MG63 (cell line): ENCODE measurements around the gene CHSY3. TPM values are rescaled to one million over a fixed set of nuclear protein-coding genes. Genes with fewer than 3 reads are reported as not detected.

Experiments used
- DNase-seq: peaks from one replicate; pipeline ENCODE4 v3.0.0-alpha.2; 2020
- H3K27me3 ChIP-seq: fragments of 250-450 bp; sonication (Bioruptor Pico); 2 replicates; pipeline ENCODE4 v1.5.1; 2020; ENCODE audit warnings: mild to moderate bottlenecking, moderate library complexity
- H3K36me3 ChIP-seq: fragments of 250-450 bp; sonication (Bioruptor Pico); 2 replicates; pipeline ENCODE4 v1.5.1; 2020; ENCODE audit warnings: mild to moderate bottlenecking, moderate library complexity
- H3K4me3 ChIP-seq: fragments of 250-450 bp; sonication (Bioruptor Pico); 2 replicates; pipeline ENCODE4 v1.5.1; 2020; ENCODE audit warnings: mild to moderate bottlenecking, moderate library complexity
- H3K9me3 ChIP-seq: fragments of 250-450 bp; sonication (Bioruptor Pico); 2 replicates; pipeline ENCODE4 v1.5.1; 2020; ENCODE audit warnings: mild to moderate bottlenecking, moderate library complexity
- total RNA-seq: library from RNA; depleted of rRNA; stranded (reverse); fragments of >200 nt; shearing (Covaris generic); gene quantifications from 2 replicates; pipeline ENCODE4 v1.2.3, GENCODE V29; 2014; ENCODE audit warnings: low replicate concordance; rRNA removed

The CHSY3 gene
- not detected in 2 replicates for total RNA-seq

- Histone ChIP-seq H3K36me3 (no peaks in the 10 kb centered on the region), H3K27me3 (peaks cover 50% of the 10 kb centered on the region), H3K9me3 (no peaks in the 10 kb centered on the region), H3K4me3 (peak within 1 kb of the TSS; percentile 54)
- DNase-seq = peak; percentile 87
Observed at GRCh38 chr5:129904102-129904666, at the start of gene CHSY3. Gene CHSY3 (plus strand): TSS chr5:129904465.

- H3K9me3 ChIP-seq = no peaks in the 10 kb centered on the region
Observed at GRCh38 chr5:129856325-129856724, 47.9 kb upstream of the CHSY3 start.

GRCh38 chr5:129857116-129857515, 47.1 kb upstream of the CHSY3 start:
- no peaks in the 10 kb centered on the region for H3K36me3 ChIP-seq
- peaks cover 2% of the 10 kb centered on the region for H3K27me3 ChIP-seq
- DNase-seq = no peak
- H3K9me3 ChIP-seq = no peaks in the 10 kb centered on the region
- no peak overlapping the region for H3K4me3 ChIP-seq

More at GRCh38 chr5:129856325-129856724, 47.9 kb upstream of the CHSY3 start:
- no peak for DNase-seq
- H3K4me3 ChIP-seq = no peak overlapping the region
- peaks cover 2% of the 10 kb centered on the region for H3K27me3 ChIP-seq
- no peaks in the 10 kb centered on the region for H3K36me3 ChIP-seq

DNA sequence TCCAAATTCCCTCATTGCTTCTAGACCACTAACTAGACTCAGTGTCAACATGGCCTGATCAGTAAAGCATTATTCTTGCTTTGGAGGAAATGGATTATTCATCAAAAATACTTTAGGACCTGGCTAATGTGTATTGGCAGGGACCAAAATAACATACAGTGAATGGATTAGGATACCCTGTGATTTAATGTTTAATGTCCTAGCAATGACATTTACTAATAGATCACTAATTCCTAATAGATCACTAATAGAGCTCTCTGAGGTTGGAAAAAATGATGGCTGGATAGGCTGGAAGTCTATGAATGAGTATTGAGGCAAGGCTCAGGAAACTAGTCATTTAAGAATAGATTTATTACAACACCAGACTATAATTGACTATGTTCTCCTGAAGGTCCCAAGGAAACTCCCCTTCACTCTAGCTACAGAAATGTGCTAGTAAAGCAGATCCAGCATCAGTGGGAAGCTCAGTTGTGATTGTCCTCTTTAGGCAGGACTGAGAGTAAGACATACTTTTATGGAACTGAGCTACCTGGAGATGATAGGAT, 46.1 kb upstream of the CHSY3 start:
- no peak overlapping the region for H3K4me3 ChIP-seq
- no peaks in the 10 kb centered on the region for H3K9me3 ChIP-seq
- no peak for DNase-seq
- H3K27me3 ChIP-seq = peaks cover 2% of the 10 kb centered on the region; the same call in 1 of the 2 replicates
- H3K36me3 ChIP-seq = no peaks in the 10 kb centered on the region

- no peak overlapping the region for H3K4me3 ChIP-seq
- DNase-seq = no peak
- peaks cover 6% of the 10 kb centered on the region for H3K27me3 ChIP-seq
- no peaks in the 10 kb centered on the region for H3K36me3 ChIP-seq
- no peaks in the 10 kb centered on the region for H3K9me3 ChIP-seq
Observed at GRCh38 chr5:129884322-129884721, 19.9 kb upstream of the CHSY3 start.

- H3K27me3 ChIP-seq = peaks cover 13% of the 10 kb centered on the region
- no peak for DNase-seq
- no peaks in the 10 kb centered on the region for H3K36me3 ChIP-seq
- H3K9me3 ChIP-seq = no peaks in the 10 kb centered on the region
- no peak overlapping the region for H3K4me3 ChIP-seq
Observed at GRCh38 chr5:129899454-129899853, 4.8 kb upstream of the CHSY3 start.

DNA sequence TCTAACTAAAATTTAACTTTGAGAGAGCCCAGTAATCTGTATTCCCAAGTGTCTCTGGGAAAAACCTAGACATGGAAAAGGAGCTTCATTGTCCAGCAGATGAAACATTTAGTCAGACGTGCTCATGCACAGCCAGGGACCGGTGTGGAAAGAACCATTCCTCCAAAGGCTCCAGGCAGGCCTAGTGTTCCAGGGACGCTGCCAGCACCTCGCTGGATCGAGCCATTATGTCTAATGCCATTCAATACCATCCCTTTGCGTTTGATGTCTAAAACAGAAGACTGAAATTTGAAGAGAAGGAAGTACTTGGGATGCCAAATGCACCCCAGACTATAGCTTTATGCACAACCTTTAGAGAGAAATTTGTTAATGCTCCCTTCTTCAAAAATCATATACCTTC, 1.4 kb upstream of the CHSY3 start:
- peaks cover 44% of the 10 kb centered on the region for H3K27me3 ChIP-seq
- no peak overlapping the region for H3K4me3 ChIP-seq
- no peak for DNase-seq
- no peaks in the 10 kb centered on the region for H3K36me3 ChIP-seq
- no peaks in the 10 kb centered on the region for H3K9me3 ChIP-seq

DNA sequence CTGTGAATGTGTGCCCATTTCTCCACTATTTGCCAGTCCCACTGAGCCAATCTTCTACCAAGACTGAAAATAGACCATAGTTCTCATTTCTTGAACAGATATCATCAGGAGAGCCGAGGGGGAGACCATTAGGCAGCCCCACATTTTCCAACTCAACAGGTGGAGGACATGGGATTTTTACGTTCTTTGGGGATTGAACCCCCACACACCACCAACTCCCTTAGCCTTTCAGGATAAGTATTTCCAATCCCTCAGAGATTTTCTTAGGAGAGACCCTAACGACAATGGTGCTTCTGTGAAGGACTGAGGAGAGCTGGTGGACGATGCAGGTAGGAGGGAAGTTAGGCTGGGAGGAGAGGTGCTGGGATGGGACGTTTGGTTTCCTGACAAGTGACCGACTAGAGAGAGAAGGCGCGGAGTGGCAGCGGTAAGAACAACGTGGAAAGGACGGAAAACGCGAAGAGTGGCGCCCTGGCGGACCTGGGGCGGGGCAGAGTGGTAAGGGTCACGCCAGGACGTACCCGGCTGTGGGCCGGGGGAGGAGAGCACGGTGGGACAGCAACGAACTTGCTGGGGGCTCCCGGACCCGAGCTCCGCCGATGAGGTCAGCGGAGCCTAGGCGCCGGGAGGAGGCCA, 681 bp upstream of the CHSY3 start:
- Histone ChIP-seq H3K4me3 (peak overlapping the region; percentile 54), H3K27me3 (peaks cover 50% of the 10 kb centered on the region), H3K9me3 (no peaks in the 10 kb centered on the region), H3K36me3 (no peaks in the 10 kb centered on the region)
- no peak for DNase-seq

DNA sequence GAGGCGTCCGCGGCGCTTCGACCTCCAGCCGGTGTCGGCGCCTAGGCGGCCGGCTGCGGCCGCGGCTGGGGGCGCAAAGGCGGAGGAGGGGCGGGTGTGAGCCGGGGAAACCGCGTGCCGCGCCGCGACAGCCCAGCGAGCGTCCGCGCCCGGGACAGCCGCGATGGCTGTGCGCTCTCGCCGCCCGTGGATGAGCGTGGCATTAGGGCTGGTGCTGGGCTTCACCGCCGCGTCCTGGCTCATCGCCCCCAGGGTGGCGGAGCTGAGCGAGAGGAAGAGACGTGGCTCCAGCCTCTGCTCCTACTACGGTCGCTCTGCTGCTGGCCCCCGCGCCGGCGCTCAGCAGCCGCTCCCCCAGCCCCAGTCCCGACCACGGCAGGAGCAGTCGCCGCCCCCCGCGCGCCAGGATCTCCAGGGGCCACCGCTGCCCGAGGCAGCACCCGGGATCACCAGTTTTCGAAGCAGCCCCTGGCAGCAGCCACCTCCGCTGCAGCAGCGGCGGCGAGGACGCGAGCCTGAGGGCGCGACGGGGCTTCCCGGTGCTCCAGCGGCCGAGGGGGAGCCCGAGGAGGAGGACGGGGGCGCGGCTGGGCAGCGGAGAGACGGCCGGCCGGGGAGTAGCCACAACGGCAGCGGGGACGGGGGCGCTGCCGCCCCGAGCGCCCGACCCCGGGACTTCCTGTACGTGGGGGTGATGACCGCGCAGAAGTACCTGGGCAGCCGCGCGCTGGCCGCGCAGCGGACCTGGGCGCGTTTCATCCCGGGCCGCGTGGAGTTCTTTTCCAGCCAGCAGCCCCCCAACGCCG, 605 bp downstream of the CHSY3 start:
- no peaks in the 10 kb centered on the region for H3K36me3 ChIP-seq
- peak; percentile 12 for DNase-seq
- H3K4me3 ChIP-seq = peak overlapping the region; percentile 54
- peaks cover 50% of the 10 kb centered on the region for H3K27me3 ChIP-seq
- H3K9me3 ChIP-seq = no peaks in the 10 kb centered on the region

DNA sequence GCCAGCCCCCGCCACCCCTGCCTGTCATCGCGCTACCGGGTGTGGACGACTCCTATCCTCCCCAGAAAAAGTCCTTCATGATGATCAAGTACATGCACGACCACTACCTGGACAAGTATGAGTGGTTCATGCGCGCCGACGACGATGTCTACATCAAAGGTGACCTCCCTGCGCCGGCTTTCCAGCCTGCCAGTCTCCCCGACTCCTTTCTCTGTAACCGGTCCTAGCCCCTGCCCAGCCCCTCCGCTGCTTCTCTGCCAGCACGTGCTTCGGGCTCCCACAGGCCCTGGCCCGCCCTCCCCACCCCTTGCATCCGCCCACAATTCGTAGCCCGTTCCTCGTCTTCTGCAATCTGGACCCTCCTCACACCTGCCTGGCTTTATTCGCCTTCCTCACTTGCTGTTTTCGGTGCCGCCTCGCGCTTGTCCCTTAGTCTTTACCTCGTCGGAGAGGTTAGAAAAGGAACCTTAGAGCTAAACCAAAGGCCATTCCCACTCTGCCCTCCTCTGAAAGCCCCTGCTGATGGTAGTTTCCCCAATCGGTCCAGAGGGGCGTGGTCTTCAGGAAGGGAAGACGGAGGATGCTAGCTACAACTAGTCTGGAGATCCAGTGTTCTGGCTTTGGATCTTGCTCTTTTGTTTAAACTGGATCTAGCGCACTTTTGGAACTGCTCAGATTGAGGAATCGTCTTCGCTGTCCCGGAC, 1.4 kb downstream of the CHSY3 start:
- peak; percentile 8 for DNase-seq

GRCh38 chr5:129906177-129906887, 2.1 kb downstream of the CHSY3 start:
- Histone ChIP-seq H3K36me3 (no peaks in the 10 kb centered on the region), H3K9me3 (no peaks in the 10 kb centered on the region), H3K4me3 (no peak overlapping the region), H3K27me3 (peaks cover 48% of the 10 kb centered on the region)
- peak; percentile 11 for DNase-seq

More for the DNA sequence above, 1.4 kb downstream of the CHSY3 start:
- H3K27me3 ChIP-seq = peaks cover 50% of the 10 kb centered on the region
- H3K36me3 ChIP-seq = no peaks in the 10 kb centered on the region
- H3K9me3 ChIP-seq = no peaks in the 10 kb centered on the region
- H3K4me3 ChIP-seq = no peak overlapping the region

- Histone ChIP-seq H3K27me3 (peaks cover 38% of the 10 kb centered on the region), H3K36me3 (no peaks in the 10 kb centered on the region), H3K4me3 (no peak overlapping the region), H3K9me3 (no peaks in the 10 kb centered on the region)
- DNase-seq = no peak
Observed at GRCh38 chr5:129909225-129909624, 5.0 kb downstream of the CHSY3 start.

DNA sequence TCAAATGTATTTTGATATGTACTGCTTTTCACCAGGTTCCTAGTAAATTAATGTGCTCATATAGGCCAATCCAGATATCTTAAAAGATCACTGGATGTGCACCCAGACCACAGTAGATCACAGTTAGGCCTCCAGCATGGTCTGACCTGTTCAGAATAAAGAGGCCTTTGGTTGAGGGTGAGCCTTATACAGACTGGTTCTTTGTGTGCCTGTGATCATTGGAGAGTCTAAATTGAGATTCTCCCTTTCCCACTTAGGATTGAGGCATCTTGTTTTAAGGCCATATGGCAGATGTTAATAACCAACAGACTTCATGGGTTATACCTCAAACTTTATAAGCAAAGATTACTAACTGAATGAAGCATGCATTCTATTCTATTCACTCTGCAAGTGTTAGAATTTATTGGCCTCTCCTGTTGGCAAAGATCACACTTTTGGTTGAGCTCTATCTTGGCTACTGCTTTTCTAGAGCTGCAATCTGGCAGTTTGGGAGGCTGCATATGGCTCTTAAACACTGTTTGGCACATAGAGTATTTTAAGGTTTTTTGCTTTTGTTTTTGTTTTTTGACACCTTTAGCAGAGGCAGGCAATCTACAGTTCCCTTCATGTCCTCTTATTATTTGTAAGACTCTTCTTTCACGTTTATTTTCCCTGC, 8.5 kb downstream of the CHSY3 start:
- no peaks in the 10 kb centered on the region for H3K9me3 ChIP-seq
- H3K27me3 ChIP-seq = peaks cover 7% of the 10 kb centered on the region
- no peak overlapping the region for H3K4me3 ChIP-seq
- no peak for DNase-seq
- no peaks in the 10 kb centered on the region for H3K36me3 ChIP-seq

GRCh38 chr5:129915415-129915814, 11.2 kb downstream of the CHSY3 start:
- Histone ChIP-seq H3K27me3 (no peaks in the 10 kb centered on the region), H3K9me3 (no peaks in the 10 kb centered on the region), H3K36me3 (no peaks in the 10 kb centered on the region), H3K4me3 (no peak overlapping the region)
- DNase-seq = no peak

DNA sequence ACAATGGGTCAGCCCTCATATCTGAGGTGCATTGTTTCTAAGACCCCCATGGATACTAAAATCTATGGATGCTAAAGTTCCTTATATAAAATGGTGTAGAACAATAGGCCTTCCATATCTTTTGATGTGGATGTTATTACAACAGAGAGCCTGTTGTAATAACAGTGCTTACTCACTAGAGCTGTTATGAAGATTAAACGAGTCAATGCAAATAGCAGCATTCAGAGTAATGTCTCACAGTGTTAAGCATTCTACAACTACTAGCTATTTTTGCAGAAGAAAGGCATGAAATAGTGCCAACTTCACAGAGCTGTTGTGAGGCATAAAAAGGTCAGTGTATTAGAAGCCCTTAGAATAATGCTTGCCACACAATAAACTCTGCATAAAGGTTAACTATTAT, 13.0 kb downstream of the CHSY3 start:
- H3K36me3 ChIP-seq = no peaks in the 10 kb centered on the region
- no peak for DNase-seq
- H3K9me3 ChIP-seq = no peaks in the 10 kb centered on the region
- H3K27me3 ChIP-seq = no peaks in the 10 kb centered on the region
- no peak overlapping the region for H3K4me3 ChIP-seq

- Histone ChIP-seq H3K36me3 (no peaks in the 10 kb centered on the region), H3K4me3 (no peak overlapping the region), H3K9me3 (no peaks in the 10 kb centered on the region), H3K27me3 (peaks cover 6% of the 10 kb centered on the region; the same call in 1 of the 2 replicates)
- no peak for DNase-seq
Observed at GRCh38 chr5:129921204-129921603, 16.9 kb downstream of the CHSY3 start.
